Skeletal muscle tissue (tissue), 4 donors: Measurements from ENCODE around the gene FAM53A. TPM values are rescaled to one million over a fixed set of nuclear protein-coding genes. Genes with fewer than 3 reads are reported as not detected.
"Not testable (repeated sequence)": the region's sequence is repeated elsewhere in the genome, so short reads cannot be mapped to it uniquely, and the experiment has no call there.

Experiments used
- H3K27ac ChIP-seq: one replicate; pipeline ENCODE4 v1.7.0; 2013; ENCODE audit warnings: mild to moderate bottlenecking, low read depth, low read length, inconsistent platforms
- H3K27me3 ChIP-seq, 3 donors: one replicate each; pipeline ENCODE4 v1.7.0; 2013; ENCODE audit warnings: low read length in 3 of 3; ENCODE audit not compliant: control insufficient read depth in 3 of 3, insufficient read depth in 3 of 3
- H3K36me3 ChIP-seq, 3 donors: one replicate each; pipeline ENCODE4 v1.7.0; 2013; ENCODE audit warnings: low read length in 3 of 3; ENCODE audit not compliant: control insufficient read depth in 3 of 3, insufficient read depth in 3 of 3
- H3K4me1 ChIP-seq, 3 donors: one replicate each; pipeline ENCODE4 v1.7.0; 2013; ENCODE audit warnings: low read length in 3 of 3, mild to moderate bottlenecking in 3 of 3; ENCODE audit not compliant: control insufficient read depth in 3 of 3, insufficient read depth in 3 of 3
- H3K4me3 ChIP-seq, 3 donors: one replicate each; pipeline ENCODE4 v1.7.0; 2013; ENCODE audit warnings: low read length in 3 of 3
- H3K9ac ChIP-seq, 3 donors: one replicate each; pipeline ENCODE4 v1.7.0; 2013; ENCODE audit warnings: low read length in 3 of 3, mild to moderate bottlenecking in 3 of 3, moderate library complexity in 2 of 3, low read depth in 1 of 3
- H3K9me3 ChIP-seq, 3 donors: one replicate each; pipeline ENCODE4 v1.7.0; 2013; ENCODE audit warnings: low read length in 3 of 3; ENCODE audit not compliant: control insufficient read depth in 3 of 3
- total RNA-seq: library from RNA; depleted of rRNA; stranded (reverse); fragments of >200 nt; gene quantifications from one replicate; pipeline ENCODE4 v1.2.3, GENCODE V29; 2014
- donor health status: Osteomylitis.

The FAM53A gene
- total RNA-seq, 1 donor from 2014 or later: 0.52 TPM

DNA sequence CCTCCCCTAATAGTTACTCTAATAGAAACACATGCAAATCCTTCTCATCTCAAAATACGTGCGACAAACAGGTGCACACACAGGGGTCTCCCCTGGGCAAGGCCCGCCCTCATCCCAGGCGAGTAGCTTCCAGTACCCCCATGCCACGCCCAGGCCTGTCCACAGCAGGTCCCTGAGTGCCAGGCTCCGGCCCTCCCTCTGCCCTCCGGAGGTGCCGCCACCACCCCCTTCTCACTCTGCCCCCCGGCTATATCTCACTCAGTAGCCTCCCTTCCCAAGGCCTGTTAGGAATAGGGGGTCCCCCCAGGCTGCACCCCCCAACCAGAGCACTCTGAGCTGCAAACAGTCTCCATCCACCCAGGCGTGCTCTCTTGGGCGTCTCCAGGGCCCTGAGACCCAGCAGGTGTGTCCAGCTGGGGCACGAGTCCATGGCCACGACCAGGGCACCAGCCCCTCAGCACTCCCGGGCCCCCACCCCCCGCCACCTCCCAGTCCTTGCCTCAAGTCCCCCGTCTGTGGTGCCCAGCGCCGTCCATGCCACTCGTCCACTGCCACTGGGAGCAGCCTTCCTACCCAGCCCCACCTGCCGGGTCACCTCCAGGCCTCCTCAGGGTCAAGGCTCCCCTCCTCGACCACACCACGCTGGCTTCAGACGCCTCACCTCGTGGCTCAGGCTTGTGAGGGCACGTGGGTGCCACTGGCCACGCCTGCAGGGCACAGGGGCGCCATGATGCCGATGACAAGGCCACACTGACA is 41.7 kb downstream of the FAM53A start:
- Histone ChIP-seq H3K4me3 (no peak overlapping the region), H3K9ac (no peak overlapping the region), H3K27me3 (no peaks in the 10 kb centered on the region), H3K27ac (no peak overlapping the region), H3K9me3 (no peaks in the 10 kb centered on the region), H3K4me1 (peaks cover 0 to 5% (median 0%) of the 10 kb centered on the region in 3 donors), H3K36me3 (no peaks in the 10 kb centered on the region)

- Histone ChIP-seq H3K4me3 (no peak overlapping the region), H3K27ac (no peak overlapping the region), H3K27me3 (no peaks in the 10 kb centered on the region), H3K9ac (no peak overlapping the region), H3K9me3 (no peaks in the 10 kb centered on the region), H3K4me1 (peaks cover 0 to 5% (median 0%) of the 10 kb centered on the region in 3 donors), H3K36me3 (no peaks in the 10 kb centered on the region)
Observed at GRCh38 chr4:1641671-1642070, 42.4 kb downstream of the FAM53A start.

DNA sequence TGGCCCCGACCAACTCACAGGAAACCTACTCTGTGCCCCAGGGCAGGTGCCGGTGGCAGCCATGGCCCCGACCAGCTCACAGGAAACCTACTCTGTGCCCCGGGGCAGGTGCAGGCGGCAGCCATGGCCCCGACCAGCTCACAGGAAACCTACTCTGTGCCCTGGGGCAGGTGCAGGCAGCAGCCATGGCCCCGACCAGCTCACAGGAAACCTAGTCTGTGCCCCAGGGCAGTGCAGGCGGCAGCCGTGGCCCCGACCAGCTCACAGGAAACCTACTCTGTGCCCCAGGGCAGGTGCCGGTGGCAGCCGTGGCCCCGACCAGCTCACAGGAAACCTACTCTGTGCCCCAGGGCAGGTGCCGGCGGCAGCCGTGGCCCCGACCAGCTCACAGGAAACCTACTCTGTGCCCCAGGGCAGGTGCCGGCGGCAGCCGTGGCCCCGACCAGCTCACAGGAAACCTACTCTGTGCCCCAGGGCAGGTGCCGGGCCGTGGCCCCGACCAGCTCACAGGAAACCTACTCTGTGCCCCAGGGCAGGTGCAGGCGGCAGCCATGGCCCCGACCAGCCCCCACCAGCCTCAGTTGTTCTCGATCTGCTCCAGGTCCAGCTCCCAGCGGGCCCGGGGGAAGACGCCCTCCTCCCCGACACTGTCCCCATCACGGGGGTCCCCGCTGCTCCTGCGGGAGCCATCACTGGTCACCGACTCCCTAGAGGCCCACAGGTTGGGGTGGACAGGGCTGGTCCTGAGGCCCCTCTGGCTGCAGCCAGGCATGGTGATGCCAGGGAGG is 43.2 kb downstream of the FAM53A start:
- not testable (repeated sequence) for H3K27me3 ChIP-seq, H3K9me3 ChIP-seq, H3K9ac ChIP-seq, H3K4me3 ChIP-seq, H3K4me1 ChIP-seq, H3K36me3 ChIP-seq, H3K27ac ChIP-seq

- peaks cover 0 to 4% (median 0%) of the 10 kb centered on the region in 3 donors for H3K4me1 ChIP-seq
- H3K4me3 ChIP-seq: no peak overlapping the region
- H3K36me3 ChIP-seq: no peaks in the 10 kb centered on the region
- no peaks in the 10 kb centered on the region for H3K9me3 ChIP-seq
- peaks cover 0 to 3% (median 0%) of the 10 kb centered on the region in 3 donors for H3K27me3 ChIP-seq
- H3K9ac ChIP-seq: no peak overlapping the region
- no peak overlapping the region for H3K27ac ChIP-seq
Observed at GRCh38 chr4:1640190-1640589, 43.9 kb downstream of the FAM53A start.

- Histone ChIP-seq H3K4me3 (no peak overlapping the region), H3K9me3 (no peaks in the 10 kb centered on the region), H3K36me3 (no peaks in the 10 kb centered on the region), H3K9ac (no peak overlapping the region), H3K27ac (no peak overlapping the region), H3K4me1 (no peaks in the 10 kb centered on the region), H3K27me3 (peaks cover 0 to 3% (median 0%) of the 10 kb centered on the region in 3 donors)
Observed at GRCh38 chr4:1639299-1639868, 44.7 kb downstream of the FAM53A start.

DNA sequence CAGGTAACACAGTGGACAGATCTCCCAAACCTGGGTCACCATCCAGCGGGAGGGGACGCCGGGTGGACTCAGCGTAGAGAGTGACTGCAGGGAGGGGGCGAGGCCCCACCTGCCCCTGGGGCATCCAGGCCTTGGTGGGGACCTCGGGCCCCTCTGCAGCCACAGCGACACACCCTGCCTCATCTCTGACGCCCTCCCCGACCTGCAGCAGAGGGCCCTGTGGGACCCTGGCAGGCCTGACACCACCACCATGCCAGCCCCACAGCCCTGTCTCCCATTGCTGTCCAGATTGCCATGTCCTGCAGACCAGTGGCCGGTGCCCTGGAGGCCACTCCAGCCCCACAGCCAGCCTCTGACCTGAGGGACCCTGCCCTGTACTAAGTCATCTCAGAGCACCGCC is 45.2 kb downstream of the FAM53A start:
- Histone ChIP-seq H3K36me3 (no peaks in the 10 kb centered on the region), H3K9ac (no peak overlapping the region)

GRCh38 chr4:1638272-1638598 is 45.9 kb downstream of the FAM53A start:
- Histone ChIP-seq H3K27me3 (peaks cover 0 to 8% (median 0%) of the 10 kb centered on the region in 3 donors), H3K4me3 (no peak overlapping the region), H3K4me1 (no peaks in the 10 kb centered on the region), H3K36me3 (no peaks in the 10 kb centered on the region), H3K27ac (no peak overlapping the region), H3K9me3 (no peaks in the 10 kb centered on the region), H3K9ac (no peak overlapping the region)

More for the DNA sequence above, 45.2 kb downstream of the FAM53A start:
- H3K27me3 ChIP-seq: peaks cover 0 to 7% (median 0%) of the 10 kb centered on the region in 3 donors
- no peak overlapping the region for H3K4me3 ChIP-seq
- no peaks in the 10 kb centered on the region for H3K9me3 ChIP-seq
- H3K4me1 ChIP-seq: no peaks in the 10 kb centered on the region
- no peak overlapping the region for H3K27ac ChIP-seq

GRCh38 chr4:1637580-1638271 is 46.4 kb downstream of the FAM53A start:
- no peak overlapping the region for H3K9ac ChIP-seq

GRCh38 chr4:1636490-1637211 is 47.5 kb downstream of the FAM53A start:
- no peaks in the 10 kb centered on the region for H3K36me3 ChIP-seq
- H3K4me1 ChIP-seq: no peaks in the 10 kb centered on the region
- no peaks in the 10 kb centered on the region for H3K9me3 ChIP-seq
- no peak overlapping the region for H3K27ac ChIP-seq
- no peak overlapping the region for H3K9ac ChIP-seq
- H3K27me3 ChIP-seq: peaks cover 0 to 8% (median 0%) of the 10 kb centered on the region in 3 donors
- no peak overlapping the region for H3K4me3 ChIP-seq

More at GRCh38 chr4:1637580-1638271, 46.4 kb downstream of the FAM53A start:
- no peaks in the 10 kb centered on the region for H3K4me1 ChIP-seq
- H3K27ac ChIP-seq: no peak overlapping the region
- no peak overlapping the region for H3K4me3 ChIP-seq
- H3K9me3 ChIP-seq: no peaks in the 10 kb centered on the region
- H3K36me3 ChIP-seq: no peaks in the 10 kb centered on the region
- peaks cover 0 to 8% (median 0%) of the 10 kb centered on the region in 3 donors for H3K27me3 ChIP-seq
